Measurements from ENCODE around the gene MYZAP.

GRCh38 chr15:57614241-57614640, 22.5 kb downstream of the MYZAP start:
- TF ChIP-seq CTCF (conservative IDR thresholded peaks at IDR 0.05; ENCODE audit: low read depth in 2 of 2) = no peak
- TF ChIP-seq EZH2 (IDR thresholded peaks at IDR 0.05; ENCODE audit: low read depth, unreplicated experiment) = no peak
